ENCODE results near the gene LOX. TPM values are rescaled to one million over a fixed set of nuclear protein-coding genes. Genes with fewer than 3 reads are reported as not detected.

Gene LOX, protein sequence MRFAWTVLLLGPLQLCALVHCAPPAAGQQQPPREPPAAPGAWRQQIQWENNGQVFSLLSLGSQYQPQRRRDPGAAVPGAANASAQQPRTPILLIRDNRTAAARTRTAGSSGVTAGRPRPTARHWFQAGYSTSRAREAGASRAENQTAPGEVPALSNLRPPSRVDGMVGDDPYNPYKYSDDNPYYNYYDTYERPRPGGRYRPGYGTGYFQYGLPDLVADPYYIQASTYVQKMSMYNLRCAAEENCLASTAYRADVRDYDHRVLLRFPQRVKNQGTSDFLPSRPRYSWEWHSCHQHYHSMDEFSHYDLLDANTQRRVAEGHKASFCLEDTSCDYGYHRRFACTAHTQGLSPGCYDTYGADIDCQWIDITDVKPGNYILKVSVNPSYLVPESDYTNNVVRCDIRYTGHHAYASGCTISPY
- total RNA-seq (1 to 10 TPM; 2.4 to 6.4 TPM), polyA plus RNA-seq (ENCODE audit: insufficient read depth, low read depth, low replicate concordance) (11.9 TPM)
- long read RNA-seq, donor 1, full-length matches to known transcripts, result 3 of 3 reads
- long read RNA-seq, donor 1, partial matches to known transcripts, result 0 of 3 reads
- long read RNA-seq, donor 1, other reads (novel, unspliced or antisense), result 0 of 3 reads
- long read RNA-seq, donor 2, result 0 reads

DNA sequence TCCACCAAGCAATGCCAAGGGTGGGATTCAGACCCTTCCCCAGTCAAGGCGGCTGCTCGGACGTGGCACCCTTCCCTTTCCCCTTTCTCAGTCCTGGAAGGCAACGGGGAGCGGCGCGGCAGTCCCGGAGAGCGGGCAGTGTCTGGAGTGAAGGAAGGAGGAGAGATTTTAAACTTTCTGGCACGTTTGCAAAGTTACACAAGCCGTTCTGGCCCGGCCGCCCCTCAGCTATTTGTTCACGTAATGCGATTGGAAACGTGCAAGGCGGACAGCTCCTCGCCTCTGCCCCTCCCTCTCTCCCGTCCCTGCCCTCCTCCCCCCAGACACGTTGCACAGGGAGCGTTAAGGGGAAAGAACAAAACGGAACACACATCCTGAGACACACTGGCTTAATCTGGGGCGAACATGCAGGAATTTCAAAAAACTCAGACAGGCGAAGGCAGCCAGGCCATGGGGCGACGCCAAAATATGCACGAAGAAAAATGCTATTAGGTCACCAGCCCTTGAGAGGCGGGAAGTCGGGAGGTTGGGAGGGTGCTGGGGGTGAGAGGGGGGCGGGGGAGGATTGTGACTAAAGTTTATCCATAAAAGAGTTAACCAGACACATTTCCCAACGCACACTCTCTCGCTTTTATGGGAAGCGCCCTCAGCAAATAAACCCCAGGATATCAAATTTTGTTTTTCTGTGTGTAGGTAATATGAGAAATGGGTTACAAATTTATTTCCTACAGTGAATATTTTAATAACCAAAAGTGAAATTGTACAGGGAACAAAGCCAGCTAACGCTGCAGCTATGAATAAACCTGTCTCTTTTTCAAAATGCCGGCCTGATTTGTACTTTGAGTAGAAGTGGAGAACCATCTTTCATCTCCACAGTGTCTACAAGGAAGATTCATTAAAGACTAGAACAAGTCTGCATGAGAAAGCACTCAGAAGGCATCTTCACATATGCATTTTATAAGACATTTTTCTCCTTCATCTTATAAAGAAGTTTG, at the start of gene LOX:
Gene LOX, minus strand, starts transcription at position 144 of the 995 bp plus-strand sequence. CDS start 274 bp downstream, outside the sequence.
- Histone ChIP-seq H3K36me3 (ENCODE audit: low read depth, missing control alignments) (no peaks in the 10 kb centered on the region), H3K27me3 (no peaks in the 10 kb centered on the region), H3K4me3 (peak within 1 kb of the TSS; percentile 59 to 68), H3K27ac (peak within 1 kb of the TSS; percentile 6 to 59), H3K4me1 (no peaks in the 10 kb centered on the region), H3K9me3 (no peaks in the 10 kb centered on the region)
- no peak for TF ChIP-seq POLR2A (IDR thresholded peaks at IDR 0.05)
- TF ChIP-seq, protein P1, sequence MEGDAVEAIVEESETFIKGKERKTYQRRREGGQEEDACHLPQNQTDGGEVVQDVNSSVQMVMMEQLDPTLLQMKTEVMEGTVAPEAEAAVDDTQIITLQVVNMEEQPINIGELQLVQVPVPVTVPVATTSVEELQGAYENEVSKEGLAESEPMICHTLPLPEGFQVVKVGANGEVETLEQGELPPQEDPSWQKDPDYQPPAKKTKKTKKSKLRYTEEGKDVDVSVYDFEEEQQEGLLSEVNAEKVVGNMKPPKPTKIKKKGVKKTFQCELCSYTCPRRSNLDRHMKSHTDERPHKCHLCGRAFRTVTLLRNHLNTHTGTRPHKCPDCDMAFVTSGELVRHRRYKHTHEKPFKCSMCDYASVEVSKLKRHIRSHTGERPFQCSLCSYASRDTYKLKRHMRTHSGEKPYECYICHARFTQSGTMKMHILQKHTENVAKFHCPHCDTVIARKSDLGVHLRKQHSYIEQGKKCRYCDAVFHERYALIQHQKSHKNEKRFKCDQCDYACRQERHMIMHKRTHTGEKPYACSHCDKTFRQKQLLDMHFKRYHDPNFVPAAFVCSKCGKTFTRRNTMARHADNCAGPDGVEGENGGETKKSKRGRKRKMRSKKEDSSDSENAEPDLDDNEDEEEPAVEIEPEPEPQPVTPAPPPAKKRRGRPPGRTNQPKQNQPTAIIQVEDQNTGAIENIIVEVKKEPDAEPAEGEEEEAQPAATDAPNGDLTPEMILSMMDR (IDR thresholded peaks at IDR 0.05), result no peak
- DNase-seq, result peak; percentile 72
- WGBS, 2 donors, result 1% methylated on average over 26 to 35 of the region's 35 CpGs
- intact Hi-C loops (cut with DNase I; ENCODE audit: low total_unique reads), result no loop called here

DNA sequence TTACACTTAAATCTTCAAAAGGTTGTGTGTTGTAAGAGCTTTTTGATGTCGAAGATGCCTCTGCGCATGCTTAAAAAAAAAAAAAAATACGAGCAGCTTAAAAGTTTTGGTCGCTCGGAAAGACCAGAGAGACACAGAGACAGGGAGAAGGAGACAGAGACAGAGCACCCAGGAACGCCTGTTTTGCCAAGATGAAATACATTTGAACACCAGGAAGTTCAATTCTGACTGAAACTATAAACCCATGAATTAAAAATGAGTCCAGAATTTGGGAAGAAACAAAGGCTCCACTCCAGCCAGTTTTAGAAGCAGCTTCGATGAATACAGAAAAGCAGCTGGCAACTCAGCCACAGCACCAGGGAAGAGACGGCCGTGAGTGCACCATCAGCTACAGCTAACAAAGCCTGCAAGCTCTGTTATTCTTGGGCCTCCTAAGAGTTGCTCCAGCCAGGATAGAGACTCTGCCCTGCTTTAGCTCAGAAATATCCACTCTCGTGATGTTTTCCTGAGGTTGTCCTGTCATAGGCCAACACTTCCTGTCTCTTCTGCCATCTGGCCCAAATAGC, 48.8 kb upstream of the LOX start:
- H3K27me3 ChIP-seq, result no peaks in the 10 kb centered on the region
- intact Hi-C loops (cut with DNase I; ENCODE audit: low total_unique reads), result no loop called here
- TF ChIP-seq, protein P1 (IDR thresholded peaks at IDR 0.05), result no peak
- no peak for TF ChIP-seq POLR2A (IDR thresholded peaks at IDR 0.05)
- H3K4me1 ChIP-seq, result no peaks in the 10 kb centered on the region
- 49 to 56% methylated on average over 10 of the region's 10 CpGs for WGBS, 2 donors
- peak; percentile 32 for DNase-seq
- no peak overlapping the region for H3K4me3 ChIP-seq
- no peaks in the 10 kb centered on the region for H3K9me3 ChIP-seq
- no peaks in the 10 kb centered on the region for H3K36me3 ChIP-seq (ENCODE audit: low read depth, missing control alignments)
- peak overlapping the region; percentile 4 to 65 for H3K27ac ChIP-seq

DNA sequence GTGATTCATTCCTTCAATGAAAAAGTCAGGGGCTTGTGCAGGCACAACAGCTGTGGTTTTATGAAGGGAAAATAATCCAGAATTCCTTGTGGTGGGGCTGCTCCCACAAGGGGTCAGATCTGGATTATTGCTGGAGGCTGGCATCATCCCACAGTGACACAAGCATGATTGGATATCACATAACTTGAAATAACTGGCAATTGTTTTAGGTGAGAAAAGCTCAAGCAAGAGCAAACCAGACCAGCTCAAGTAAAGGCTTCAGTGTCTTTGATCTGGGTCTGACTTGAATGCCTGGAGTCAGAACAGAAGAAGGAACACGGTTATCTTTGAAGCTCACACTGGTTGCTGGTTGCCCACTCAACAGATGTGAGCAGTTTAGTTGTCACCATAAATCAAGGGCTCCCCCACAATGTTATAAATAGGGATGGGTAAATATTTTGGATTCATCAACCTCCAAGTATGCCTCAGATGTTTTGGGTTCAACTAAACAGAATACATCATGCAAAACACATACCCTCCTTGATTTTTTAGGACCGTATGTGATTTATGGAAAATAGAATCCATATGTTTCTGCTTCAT, 48.2 kb upstream of the LOX start:
- Histone ChIP-seq H3K36me3 (ENCODE audit: low read depth, missing control alignments) (no peaks in the 10 kb centered on the region), H3K27ac (peak overlapping the region in 1 of 2 donors; percentile 65), H3K4me3 (no peak overlapping the region), H3K4me1 (no peaks in the 10 kb centered on the region), H3K9me3 (no peaks in the 10 kb centered on the region), H3K27me3 (no peaks in the 10 kb centered on the region)
- no peak for DNase-seq
- no peak for TF ChIP-seq POLR2A (IDR thresholded peaks at IDR 0.05)
- TF ChIP-seq, protein P1 (IDR thresholded peaks at IDR 0.05), result no peak
- intact Hi-C loops (cut with DNase I; ENCODE audit: low total_unique reads), result no loop called here
- 51 to 58% methylated on average over 2 of the region's 2 CpGs for WGBS, 2 donors

DNA sequence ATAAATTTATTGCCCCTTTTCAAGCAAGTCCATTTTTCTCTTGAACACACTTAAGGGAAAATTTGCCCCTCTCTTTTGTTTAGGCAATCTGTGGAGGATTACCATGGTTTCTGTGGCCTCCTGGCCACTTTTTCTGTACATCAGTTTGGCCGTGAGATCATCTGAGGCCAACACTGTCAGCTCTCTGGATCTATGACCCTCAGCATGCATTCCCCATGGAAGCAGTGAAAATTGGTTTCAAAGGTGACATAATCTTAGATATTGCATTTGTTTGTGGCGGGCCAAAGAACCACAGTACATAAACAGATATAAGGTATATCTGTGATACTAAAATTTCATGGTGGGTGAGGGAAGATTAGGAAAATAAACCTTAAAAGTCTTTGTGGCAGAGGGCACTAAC, 46.7 kb upstream of the LOX start:
- intact Hi-C loops (cut with DNase I; ENCODE audit: low total_unique reads), result no loop called here
- DNase-seq, result no peak
- no peaks in the 10 kb centered on the region for H3K27me3 ChIP-seq
- no peak for TF ChIP-seq POLR2A (IDR thresholded peaks at IDR 0.05)
- TF ChIP-seq, protein P1 (IDR thresholded peaks at IDR 0.05), result no peak
- H3K4me3 ChIP-seq, result no peak overlapping the region
- 91 to 98% methylated on average over 2 of the region's 2 CpGs for WGBS, 2 donors
- H3K36me3 ChIP-seq (ENCODE audit: low read depth, missing control alignments), result no peaks in the 10 kb centered on the region
- no peaks in the 10 kb centered on the region for H3K4me1 ChIP-seq
- no peaks in the 10 kb centered on the region for H3K9me3 ChIP-seq
- H3K27ac ChIP-seq, result no peak overlapping the region

All from testis (tissue), 5 donors.